ENCODE measurements around the gene NKRF.

The NKRF gene

DNA sequence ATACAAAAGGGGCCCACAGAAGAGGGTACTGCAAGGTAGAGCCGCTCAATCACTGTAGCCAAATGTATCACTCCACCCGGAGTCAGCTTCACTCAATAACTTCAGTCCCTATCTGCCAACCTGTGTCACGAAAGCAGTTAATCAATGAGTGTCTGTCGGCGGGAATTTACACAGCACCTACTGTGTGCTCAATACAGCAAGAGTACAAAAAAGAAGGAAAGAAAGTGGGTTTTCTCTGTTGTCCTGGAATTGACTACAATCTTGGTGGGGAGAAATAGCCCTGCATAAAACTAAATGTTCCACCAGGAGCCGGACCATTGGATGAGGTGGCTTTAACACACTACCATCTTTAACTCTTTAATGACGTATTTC lies 780 bp upstream of the NKRF start:
- DNase-seq, result no peak

DNA sequence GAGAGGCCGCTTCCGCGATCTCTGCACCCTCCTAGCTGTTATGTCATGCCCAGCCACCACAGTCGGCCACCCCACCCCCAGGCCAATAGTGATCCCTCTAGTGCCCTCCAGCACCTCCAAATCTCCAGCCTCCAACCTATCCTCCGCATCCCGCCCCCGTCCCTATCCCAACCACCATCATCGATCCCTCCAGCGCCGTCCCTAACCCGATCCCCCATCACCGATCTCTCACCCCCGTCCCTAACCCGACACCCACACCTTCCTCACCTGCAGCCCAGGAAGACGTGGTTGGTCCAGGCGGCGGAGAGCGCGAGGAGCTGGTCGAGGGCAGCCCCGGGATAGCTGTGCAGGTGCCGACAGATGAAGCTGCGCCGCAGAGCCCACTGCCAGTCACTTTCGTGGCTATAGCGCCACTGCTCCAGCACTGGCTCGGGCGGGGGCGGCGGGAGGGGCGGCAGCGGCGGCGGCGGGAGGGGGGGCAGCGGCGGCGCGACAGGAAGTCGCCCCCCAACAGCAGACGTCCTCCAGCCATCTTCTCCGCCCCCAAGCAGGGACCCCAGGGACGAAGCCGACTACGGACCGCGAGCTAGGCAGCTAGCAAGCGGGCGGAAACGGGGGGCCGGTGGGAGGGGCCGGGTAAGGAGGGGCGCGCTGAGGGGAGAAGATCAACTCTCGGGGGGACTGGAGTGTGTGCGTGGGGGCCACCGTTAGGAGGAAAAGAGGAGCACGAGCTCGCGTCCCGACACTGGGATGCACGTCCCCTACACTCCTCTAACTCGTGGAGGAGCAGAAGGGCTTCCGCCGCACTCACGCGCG lies 552 bp downstream of the NKRF start:
- DNase-seq, result no peak

DNA sequence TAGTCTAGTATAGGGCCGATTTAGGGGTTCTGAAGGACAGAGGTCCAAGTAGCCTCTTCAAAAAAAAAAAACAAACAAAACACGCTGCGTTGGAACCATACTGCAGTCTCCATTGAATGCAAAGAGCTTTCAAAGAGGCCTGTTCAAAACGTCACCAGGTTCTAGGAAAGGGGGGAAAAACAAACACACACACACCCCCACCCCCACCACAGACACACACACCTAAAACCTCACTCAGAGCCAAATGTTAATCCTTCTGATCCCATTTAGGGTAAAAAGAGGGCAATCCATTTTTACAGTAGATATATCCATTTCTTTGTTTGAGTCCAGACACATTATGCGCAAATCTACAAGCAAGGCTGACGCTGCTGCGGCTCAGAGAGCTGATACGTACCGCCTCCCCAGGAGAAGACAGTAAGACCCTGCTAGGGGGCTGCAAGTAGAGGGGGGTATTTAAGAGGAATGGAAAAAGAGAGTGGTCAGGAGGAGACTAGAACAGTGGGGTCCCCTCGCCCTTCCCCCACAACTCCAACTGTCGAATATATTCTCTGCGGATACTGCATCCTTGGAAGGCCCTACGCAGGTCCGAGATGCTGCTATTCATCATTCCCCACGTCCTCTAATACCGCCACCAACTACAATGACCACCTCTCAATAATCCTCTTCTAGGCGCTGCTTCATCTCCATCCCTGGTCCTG lies 1.3 kb downstream of the NKRF start:
- no peak for DNase-seq

DNA sequence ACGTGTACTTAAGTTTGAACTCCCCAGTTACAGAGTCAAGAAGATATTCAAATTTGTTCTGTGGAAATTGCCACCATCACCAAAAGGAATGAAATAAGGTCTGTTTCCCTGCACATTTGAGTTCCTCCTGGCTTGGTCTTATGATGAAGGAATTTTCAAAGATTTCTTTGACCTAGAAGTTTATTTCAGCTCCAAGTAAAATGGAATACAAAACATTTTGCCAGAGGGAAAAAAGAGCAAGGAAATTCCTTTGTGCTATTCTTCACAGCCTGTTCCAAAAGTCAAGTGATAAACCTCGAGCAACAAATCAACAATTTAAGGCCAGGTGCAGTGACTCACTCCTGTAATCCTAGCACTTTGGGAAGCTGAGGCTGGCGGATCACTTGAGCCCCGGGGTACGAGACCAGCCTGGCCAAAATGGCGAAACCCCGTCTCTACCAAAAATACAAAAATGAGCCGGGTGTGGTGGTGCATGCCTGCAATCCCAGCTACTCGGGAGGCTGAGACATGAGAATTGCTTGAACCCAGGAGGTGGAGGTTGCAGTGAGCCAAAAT lies 3.4 kb downstream of the NKRF start:
- no peak for DNase-seq

DNA sequence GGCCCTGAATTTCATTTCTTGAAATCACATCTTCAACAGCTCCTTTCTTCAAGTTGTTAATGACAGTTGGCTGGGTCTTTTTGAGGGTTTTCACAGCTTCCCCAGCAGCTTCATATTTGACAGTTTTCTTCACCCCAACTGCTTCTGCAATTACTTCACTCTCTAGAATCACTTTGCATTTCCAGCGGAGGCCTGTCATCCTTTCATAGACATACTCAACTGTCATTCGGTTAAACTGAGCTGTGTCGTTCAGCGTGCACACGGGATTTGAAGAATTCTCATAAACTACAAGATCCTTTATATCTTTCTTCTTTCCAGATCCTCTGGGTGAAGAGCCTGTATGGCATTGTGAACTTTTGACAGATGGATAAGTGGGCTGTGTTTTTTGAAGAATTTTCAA lies 16.4 kb downstream of the NKRF start:
- DNase-seq, result no peak

DNA sequence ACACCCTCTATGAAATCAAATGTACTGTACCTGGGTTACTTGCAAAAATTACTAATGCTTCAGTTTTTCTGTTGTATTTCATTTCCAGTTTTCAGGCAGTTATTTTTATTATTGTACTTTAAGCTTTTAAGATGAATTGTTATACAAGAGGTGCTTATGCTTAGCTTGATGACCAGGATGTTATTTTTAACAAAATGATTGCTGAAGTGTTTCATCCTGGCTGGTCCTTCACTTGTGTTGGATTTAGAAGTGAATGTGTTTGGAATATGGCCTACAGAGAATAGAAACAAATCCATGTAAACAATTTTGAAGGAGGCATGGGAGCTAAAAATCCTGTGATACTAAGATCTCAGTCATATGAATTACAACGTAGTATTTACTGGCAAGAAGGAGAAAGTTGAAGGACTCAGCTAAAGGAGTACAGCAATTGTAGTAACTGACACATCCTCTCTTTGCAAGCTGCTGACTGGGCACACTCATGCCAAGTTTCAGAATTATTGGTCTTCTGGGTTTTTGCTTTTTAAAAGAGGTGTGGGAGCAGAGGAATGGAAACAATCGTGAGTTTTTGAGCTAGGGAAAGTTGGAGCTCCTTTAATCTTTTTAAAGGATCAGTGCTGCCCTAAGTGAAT lies 22.7 kb downstream of the NKRF start:
- DNase-seq, result no peak

DNA sequence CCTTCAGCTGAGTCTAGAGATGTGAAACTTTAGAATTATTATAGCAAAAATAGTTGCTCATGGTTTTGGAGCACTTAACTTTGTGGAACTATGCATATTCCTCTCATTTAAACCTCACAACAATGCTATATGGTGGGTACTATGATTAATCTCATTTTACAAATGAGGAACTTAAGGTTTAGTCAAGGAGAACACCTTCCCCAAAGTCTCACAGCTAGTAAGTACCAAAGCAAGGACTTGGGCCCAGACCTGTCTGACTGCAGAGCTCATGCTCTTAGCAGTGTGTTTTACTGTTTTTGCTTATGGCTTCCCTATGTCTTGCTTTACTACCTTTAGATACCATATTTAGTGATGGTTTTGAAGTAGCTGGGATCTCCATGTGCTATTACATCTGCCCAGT lies 26.8 kb downstream of the NKRF start:
- DNase-seq, result no peak

DNA sequence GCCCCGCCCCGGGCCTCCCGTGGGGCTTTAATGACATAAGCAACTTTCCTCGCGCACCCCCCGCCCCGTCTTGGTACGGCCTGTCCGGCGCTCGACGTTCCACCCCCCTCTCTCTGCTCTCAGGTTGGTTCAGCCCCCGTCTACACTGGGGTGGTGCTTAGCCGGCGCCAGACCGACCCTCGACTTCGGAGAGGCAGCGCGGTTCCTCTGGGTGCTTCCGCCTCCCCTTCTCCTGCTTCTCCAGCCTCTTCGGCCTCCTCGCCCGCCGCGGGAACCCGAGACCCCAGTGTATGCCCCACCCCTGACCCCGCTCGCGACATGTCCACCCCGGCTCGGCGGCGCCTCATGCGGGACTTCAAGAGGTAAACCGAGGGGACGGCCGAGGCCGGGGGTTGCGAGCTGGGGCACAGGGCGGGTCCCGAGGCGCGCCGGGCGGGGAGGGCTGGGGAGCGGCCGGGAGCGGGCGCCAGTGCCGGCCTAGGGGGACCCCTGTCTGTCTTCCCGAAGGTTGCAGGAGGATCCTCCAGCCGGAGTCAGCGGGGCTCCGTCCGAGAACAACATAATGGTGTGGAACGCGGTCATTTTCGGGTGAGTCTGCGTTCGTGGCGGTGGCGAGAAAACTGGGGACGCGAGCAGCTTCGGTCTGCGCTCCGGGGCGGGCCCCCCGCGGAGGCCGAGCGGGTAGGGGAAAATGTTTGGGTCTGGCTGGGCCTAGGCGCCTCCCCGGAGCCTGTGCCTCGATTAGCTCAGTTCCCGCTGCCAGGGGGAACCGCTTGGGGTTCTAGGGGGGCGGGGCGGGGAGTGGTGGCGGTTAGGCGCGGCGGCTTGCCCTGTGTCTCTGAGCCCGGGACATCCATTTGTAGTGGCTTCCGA lies 31.6 kb downstream of the NKRF start, which contains the start of gene UBE2A:
UBE2A (plus strand) TSS at position 170 of the 873 bp plus-strand sequence; CDS start at position 319, 149 bp downstream.
- peak; percentile 74 for DNase-seq

DNA sequence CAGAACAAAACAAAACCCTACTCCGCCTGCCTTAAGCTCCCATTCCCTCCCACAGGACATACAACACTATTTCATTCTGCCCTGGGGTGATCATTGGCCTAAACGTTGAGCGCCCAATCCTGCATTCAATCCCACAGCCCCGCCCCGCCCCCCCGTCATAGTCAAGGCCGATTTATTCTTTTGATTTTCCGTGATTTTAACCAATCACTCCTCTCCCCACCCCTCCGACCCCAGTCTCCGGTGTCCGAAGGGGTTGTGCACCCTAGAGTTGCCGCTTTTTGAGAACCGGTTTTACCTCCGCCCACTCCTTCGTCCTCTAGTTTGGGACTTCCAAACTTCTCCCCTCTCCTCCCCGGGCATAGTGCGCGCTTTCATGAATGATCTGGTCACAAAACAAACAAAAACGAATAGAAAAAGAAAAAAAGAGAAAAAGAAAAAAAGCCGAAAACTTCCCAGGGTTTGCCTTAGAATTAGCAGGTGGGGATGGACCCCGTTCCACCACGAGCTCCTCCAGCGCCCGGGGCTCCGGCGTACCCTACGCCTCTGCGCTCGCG lies 32.3 kb downstream of the NKRF start:
- DNase-seq, result no peak

DNA sequence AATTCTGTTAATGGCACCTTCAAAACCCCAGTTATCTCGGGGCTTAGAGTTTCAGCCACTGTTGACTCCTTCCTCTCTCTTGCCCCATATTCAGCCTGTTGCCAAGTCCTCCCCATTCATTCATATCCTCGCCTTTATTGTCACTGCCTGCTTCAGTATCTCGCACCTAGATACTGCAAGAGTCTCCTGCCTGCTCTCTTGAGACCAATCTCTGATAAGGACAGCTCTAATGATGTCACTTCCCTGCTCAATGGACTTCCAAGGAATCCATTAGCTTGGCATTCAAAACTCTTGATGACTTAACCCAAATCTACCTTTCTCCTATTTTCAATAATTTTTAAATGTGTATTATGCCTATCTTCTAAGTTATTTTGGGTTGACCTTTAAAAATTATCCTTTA lies 33.0 kb downstream of the NKRF start:
- no peak for DNase-seq

DNA sequence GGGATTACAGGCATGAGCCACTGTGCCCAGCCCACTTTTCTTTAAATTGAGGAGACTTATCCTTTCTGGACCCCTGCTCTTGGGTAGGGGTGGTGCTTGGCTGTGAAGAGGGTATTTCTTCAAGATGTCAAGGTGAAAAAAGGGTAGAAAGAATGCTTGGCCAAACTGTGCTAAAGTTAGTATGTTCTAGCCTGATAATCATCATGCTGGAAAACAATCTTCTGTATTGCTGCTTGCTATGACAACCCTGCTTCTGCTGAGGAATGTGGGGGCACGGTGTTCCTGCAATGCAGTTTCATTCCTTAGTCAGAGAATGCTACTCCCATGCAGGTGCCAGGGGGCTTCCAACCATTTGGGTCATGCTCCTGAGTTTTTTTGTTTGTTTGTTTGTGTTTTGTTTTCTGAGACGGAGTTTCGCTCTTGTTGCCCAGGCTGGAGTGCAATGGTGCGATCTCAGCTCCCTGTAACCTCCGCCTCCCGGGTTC lies 35.8 kb downstream of the NKRF start:
- DNase-seq, result no peak

DNA sequence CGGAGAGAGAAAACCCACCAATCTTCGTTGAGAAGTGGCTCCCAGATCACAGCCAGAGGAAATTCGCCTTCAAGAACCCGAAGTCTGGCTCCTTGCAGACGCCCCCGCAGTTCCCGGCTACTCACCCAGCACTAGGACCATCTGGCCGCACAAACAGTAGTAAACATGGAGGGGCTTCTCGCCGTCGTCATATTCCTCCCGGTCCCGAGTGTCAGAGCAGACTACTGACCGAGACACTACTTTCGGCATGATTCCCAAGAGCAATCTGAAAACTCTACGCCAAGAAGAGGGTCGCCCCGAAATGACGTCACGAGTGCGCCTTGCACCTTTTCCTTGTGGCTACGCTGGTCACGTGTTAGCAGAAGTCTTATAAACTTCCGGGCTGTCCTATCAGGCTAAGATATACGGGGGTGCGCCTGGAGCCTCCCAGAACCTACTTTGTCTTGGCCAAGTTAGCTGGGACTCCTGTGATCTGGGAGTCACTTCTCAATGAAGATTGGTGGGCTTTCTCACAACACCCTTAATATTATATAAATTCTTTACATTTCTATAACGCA lies 41.0 kb downstream of the NKRF start, which contains the start of gene STEEP1:
STEEP1 (minus strand) TSS at position 303 of the 557 bp plus-strand sequence; CDS start at position 249, 54 bp downstream.
- peak; percentile 90 for DNase-seq

DNA sequence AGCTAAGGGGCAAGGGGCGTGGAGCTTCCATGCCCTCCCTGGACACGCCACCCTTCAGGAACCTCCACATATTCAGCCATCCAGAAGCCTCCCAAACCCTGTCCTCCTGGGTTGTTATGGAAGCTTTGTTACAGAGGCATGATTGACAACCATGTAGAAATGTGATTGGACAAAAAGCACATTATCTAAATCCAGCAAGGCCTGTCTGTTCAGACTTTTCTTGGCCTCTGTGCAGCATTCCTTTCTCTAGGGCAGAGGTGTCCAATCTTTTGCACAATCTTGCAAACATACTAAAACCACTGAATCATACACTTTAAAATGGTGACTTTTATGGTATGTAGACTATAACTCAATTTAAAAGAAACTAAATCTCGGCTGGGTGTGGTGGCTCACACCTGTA lies 53.7 kb downstream of the NKRF start:
- no peak for DNase-seq

DNA sequence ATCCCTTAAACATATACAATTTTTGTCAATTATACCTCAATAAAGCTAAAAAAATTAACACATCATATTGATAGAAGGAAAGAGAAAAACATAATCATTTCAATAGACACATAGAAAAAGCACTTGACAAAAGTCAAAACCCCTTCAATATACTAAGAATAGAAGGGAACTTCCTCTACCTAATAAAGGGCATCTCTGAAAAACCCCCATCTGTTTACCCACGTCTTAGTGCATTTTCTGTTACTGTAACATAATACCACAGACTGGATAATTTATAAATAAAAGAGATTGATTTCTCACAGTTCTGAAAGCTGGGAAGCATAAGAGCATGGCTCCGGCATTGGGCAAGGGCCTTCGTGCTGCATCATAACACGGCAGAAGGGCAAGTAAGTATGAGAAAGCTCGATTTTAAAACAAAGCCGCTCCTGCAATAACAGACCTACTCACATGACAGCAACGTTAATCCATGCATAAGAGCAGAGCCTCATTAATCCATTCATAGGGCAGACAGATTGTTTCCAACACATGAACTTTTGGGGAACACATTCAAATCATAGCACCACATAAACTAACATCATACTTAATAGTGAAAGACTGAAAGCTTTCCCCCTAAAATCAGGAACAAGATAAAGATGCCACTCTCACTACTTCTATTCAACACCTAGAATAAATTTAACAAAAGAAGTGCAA lies 56.8 kb downstream of the NKRF start:
- DNase-seq, result no peak

DNA sequence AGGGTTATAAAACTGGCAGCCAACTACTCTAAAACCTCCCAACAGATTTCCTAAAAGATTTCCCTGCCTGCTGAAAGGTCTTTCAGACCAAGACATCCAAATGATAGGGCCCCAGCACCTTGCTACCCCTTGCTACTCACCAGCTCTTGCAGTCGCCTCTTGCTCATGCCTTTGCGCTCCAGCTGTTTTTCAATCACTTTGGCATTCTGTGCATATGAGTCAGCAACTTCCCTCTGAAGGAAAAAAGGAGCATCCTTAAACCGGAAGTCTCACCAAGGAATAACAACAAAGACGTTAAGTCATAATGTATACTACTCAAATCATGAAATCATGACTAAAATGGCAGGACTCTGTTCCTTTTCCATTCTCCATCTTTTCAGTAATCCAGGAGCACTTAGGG lies 65.0 kb downstream of the NKRF start:
- DNase-seq, result no peak

DNA sequence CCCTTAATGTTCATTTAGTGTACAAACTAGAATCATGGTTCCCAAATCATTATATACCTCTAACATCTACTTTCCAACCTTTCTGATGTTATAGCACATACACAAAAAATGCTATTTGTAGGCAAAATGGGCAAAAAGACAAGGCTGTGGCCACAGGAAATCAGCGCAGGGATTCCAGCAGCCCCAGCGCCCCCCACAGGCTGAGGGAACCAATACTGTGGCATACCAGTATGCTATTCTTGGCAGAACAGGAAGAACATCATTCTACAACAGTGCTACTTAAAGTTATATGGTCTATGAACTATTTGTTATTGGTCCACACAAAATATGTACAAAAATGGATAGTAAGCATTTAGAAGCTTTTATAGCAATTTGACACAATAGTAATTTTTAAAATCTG lies 66.4 kb downstream of the NKRF start:
- DNase-seq, result no peak
